Endothelial cell (in vitro differentiated cells): ENCODE measurements around the gene TCAIM. TPM values are rescaled to one million over a fixed set of nuclear protein-coding genes. Genes with fewer than 3 reads are reported as not detected.
"Not testable (repeated sequence)": the region's sequence is repeated elsewhere in the genome, so short reads cannot be mapped to it uniquely, and the experiment has no call there.

Experiments used
- DNase-seq: peaks from one replicate; pipeline ENCODE4 v3.0.0; 2021; ENCODE audit warnings: low spot score
- H3K27ac Mint-ChIP-seq: one replicate; pipeline ENCODE4 v1.8.0; 2021; ENCODE audit warnings: mixed read lengths, inconsistent platforms; ENCODE audit not compliant: unreplicated experiment
- H3K27me3 Mint-ChIP-seq: one replicate; pipeline ENCODE4 v1.8.0; 2021; ENCODE audit warnings: mild to moderate bottlenecking, moderate library complexity, mixed read lengths, inconsistent platforms; ENCODE audit not compliant: unreplicated experiment
- H3K36me3 Mint-ChIP-seq: one replicate; pipeline ENCODE4 v1.8.0; 2021; ENCODE audit warnings: mild to moderate bottlenecking, low read depth, mixed read lengths, inconsistent platforms; ENCODE audit not compliant: unreplicated experiment
- H3K4me1 Mint-ChIP-seq: one replicate; pipeline ENCODE4 v1.8.0; 2021; ENCODE audit warnings: mild to moderate bottlenecking, mixed read lengths, inconsistent platforms; ENCODE audit not compliant: unreplicated experiment
- H3K4me3 Mint-ChIP-seq: one replicate; pipeline ENCODE4 v1.8.0; 2021; ENCODE audit warnings: mild to moderate bottlenecking, mixed read lengths, inconsistent platforms; ENCODE audit not compliant: unreplicated experiment
- H3K9me3 Mint-ChIP-seq: one replicate; pipeline ENCODE4 v1.8.0; 2021; ENCODE audit warnings: mixed read lengths, inconsistent platforms; ENCODE audit not compliant: unreplicated experiment
- total RNA-seq: library from RNA; stranded (reverse); fragmentation: NEBNext Ultra II Directional; extraction: Animal tissue kit (Norgen Biotek cat#: 25700); gene quantifications from one replicate; pipeline ENCODE4 v1.2.1, GENCODE V29; 2021; ENCODE audit not compliant: unreplicated experiment
- TF ChIP-seq, protein P1 (sequence below): fragments of 200-600 bp; sonication (generic); IDR thresholded peaks from one replicate; pipeline ENCODE4 v1.5.0; 2021; ENCODE audit warnings: antibody characterized with exemption; ENCODE audit not compliant: unreplicated experiment

TCAIM gene
- total RNA-seq, 1 donor from 2014 or later, result 20.5 TPM

DNA sequence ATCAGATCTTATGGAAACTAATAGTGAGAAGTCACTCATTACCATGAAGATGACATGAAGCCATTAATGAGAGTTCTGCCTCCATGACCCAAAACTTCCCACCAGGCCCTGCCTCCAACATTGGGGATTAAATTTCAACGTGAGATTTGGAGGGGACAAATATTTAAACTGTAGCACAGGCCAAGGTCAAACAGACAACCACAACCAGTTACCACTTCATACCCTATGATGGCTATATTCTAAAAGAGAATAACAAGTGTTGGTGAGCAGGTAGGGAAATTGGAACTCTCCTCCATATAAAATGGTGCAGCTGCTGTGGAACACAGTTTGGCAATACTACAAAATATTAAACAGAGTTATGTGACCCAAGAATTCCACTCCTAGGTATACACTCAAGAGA lies 36.9 kb downstream of the TCAIM start:
- H3K27ac Mint-ChIP-seq, result no peak overlapping the region
- no peak for DNase-seq
- H3K9me3 Mint-ChIP-seq, result no peaks in the 10 kb centered on the region
- TF ChIP-seq, protein P1, sequence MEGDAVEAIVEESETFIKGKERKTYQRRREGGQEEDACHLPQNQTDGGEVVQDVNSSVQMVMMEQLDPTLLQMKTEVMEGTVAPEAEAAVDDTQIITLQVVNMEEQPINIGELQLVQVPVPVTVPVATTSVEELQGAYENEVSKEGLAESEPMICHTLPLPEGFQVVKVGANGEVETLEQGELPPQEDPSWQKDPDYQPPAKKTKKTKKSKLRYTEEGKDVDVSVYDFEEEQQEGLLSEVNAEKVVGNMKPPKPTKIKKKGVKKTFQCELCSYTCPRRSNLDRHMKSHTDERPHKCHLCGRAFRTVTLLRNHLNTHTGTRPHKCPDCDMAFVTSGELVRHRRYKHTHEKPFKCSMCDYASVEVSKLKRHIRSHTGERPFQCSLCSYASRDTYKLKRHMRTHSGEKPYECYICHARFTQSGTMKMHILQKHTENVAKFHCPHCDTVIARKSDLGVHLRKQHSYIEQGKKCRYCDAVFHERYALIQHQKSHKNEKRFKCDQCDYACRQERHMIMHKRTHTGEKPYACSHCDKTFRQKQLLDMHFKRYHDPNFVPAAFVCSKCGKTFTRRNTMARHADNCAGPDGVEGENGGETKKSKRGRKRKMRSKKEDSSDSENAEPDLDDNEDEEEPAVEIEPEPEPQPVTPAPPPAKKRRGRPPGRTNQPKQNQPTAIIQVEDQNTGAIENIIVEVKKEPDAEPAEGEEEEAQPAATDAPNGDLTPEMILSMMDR, result no peak
- H3K4me3 Mint-ChIP-seq, result no peak overlapping the region
- peaks cover 32% of the 10 kb centered on the region for H3K36me3 Mint-ChIP-seq
- H3K4me1 Mint-ChIP-seq, result peaks cover 2% of the 10 kb centered on the region
- no peaks in the 10 kb centered on the region for H3K27me3 Mint-ChIP-seq

DNA sequence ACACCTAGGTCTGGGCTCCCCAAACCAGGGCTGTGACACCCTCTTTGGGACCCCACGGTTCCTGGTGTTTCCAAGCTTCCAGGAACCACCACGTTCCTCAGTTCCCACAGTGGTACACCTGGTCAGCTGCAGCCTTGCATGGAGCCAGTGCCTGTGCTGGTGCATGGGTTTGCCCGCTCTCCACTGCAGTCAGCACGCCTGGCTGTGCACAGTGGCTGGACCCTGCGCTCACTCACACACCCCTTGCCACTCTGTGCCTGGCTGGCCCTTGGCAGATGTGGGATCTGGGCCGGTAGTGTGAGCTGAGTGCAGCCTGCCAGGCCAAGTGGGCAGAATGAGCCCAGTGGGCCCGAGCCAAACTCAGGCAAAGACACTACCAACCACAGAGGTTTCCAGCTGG lies 48.8 kb downstream of the TCAIM start:
- H3K9me3 Mint-ChIP-seq, result no peaks in the 10 kb centered on the region
- no peak overlapping the region for H3K4me3 Mint-ChIP-seq
- no peak overlapping the region for H3K27ac Mint-ChIP-seq

DNA sequence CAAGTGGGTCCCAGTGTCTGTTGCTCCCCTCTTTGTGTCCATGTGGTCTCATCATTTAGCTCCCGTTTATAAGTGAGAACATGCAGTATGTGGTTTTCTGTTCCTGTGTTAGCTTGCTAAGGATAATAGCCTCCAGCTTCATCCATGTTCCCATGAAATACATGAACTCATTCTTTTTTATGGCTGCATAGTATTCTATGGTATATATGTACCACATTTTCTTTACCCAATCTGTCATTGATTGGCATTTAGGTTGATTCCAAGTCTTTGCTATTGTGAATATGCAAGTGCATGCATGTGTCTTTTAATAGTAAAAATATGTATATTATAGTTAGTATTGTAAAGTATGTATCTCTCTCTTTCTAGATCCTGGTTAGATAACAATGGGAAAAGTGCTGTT lies 53.9 kb downstream of the TCAIM start:
- DNase-seq, result no peak
- H3K4me1 Mint-ChIP-seq, result no peaks in the 10 kb centered on the region
- H3K36me3 Mint-ChIP-seq, result peaks cover 13% of the 10 kb centered on the region
- TF ChIP-seq, protein P1, result no peak
- no peak overlapping the region for H3K4me3 Mint-ChIP-seq
- no peaks in the 10 kb centered on the region for H3K27me3 Mint-ChIP-seq
- no peaks in the 10 kb centered on the region for H3K9me3 Mint-ChIP-seq
- H3K27ac Mint-ChIP-seq, result no peak overlapping the region

More for the DNA sequence above, 48.8 kb downstream of the TCAIM start:
- Mint-ChIP-seq H3K4me1 (no peaks in the 10 kb centered on the region), H3K27me3 (no peaks in the 10 kb centered on the region), H3K36me3 (peaks cover 14% of the 10 kb centered on the region)
- no peak for DNase-seq
- TF ChIP-seq, protein P1, result no peak

DNA sequence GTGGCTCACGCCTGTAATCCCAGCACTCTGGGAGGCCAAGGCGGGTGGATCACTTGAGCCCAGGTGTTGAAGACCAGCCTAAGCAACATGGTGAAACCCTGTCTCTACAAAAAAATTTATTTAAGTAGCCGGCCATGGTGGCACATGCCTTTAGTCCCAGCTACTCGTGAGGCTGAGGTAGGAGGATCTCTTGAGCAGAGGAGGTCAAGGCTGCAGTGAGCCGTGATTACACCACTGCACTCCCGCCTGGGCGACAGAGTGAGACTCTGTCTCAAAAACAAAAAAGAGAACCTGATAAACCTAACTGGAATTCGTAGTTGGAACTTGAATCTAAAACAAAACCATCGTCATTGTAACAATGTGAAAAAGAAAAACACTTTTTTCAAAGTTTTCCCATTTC lies 57.1 kb downstream of the TCAIM start:
- Mint-ChIP-seq H3K36me3 (peaks cover 4% of the 10 kb centered on the region), H3K4me1 (no peaks in the 10 kb centered on the region), H3K27me3 (no peaks in the 10 kb centered on the region), H3K4me3 (no peak overlapping the region), H3K9me3 (no peaks in the 10 kb centered on the region), H3K27ac (no peak overlapping the region)
- TF ChIP-seq, protein P1, result no peak
- DNase-seq, result no peak

DNA sequence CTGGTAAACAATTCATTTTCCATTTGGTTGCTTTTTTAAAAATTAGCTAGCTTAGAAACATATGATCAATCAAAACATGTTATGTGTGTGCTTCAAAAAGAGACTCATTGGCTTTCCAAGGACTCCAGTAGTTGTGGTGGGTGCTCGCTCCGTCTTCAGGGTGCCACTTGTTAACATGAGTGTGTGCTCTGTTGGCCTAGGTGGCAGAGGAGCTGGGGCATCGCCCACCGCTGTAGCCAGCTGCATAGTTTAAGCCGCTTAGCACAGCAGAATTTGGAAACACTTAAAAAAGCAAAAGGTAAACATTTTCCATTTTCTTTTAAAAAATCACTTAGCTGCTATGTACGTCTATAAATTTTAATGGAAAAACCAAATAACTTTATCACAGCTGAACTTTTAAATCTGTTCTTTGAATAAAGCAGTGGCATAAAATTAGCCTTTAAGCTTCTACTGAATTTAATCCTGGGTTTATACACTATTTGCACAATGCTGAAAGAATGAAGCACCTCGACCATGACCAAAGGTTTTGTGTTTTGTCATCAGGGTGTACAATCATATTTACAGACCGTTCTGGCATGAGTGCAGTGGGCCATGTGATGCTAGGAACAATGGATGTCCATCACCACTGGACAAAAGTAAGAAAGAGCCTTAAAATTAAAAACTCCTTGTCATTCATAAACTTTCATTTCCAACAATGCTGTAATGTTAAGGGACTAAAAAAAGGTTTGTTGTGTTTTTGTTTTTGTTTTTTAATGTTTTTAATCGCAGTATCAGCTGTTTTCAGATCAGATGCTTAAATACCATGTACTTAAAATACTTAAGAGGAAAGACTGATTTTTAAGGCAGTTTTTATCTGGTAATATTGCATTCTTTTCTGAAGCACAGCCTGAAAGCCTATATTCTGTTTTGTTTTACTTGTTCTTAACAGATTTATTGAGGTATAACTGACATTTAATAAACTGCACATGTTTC lies 57.9 kb downstream of the TCAIM start:
- no peak overlapping the region for H3K27ac Mint-ChIP-seq

DNA sequence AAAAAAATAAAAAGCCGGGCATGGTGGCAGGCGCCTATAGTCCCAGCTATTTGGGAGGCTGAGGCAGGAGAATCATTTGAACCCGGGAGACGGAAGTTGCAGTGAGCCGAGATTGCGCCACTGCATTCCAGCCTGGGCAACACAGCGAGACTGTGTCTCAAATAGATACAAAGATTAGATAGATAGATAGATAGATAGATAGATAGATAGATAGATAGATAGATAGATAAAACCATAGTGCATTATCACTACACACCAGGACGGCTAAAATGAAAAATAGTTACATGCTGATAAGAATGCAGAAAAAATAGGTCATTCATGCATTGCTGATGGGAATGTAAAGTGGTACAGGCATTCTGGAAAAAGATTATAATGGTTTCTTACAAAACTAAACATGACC lies 59.7 kb downstream of the TCAIM start:
- H3K27me3 Mint-ChIP-seq, H3K9me3 Mint-ChIP-seq, DNase-seq, H3K4me3 Mint-ChIP-seq, H3K27ac Mint-ChIP-seq, H3K4me1 Mint-ChIP-seq, H3K36me3 Mint-ChIP-seq: not testable (repeated sequence)

More for the DNA sequence above, 57.9 kb downstream of the TCAIM start:
- TF ChIP-seq, protein P1, result no peak
- no peaks in the 10 kb centered on the region for H3K4me1 Mint-ChIP-seq
- H3K9me3 Mint-ChIP-seq, result no peaks in the 10 kb centered on the region
- no peak overlapping the region for H3K4me3 Mint-ChIP-seq
- no peak for DNase-seq
- H3K36me3 Mint-ChIP-seq, result peaks cover 4% of the 10 kb centered on the region
- H3K27me3 Mint-ChIP-seq, result no peaks in the 10 kb centered on the region
